Fibroblast of lung (primary cell): ENCODE data around the gene MLF2. TPM values are rescaled to one million over a fixed set of nuclear protein-coding genes. Genes with fewer than 3 reads are reported as not detected.

ENCODE experiments used
- DNase-seq, 2 donors: peaks; one replicate each; pipeline versions ENCODE4 v3.0.0 to v3.0.0-alpha.2; 2010; ENCODE audit warnings: low read depth in 2 of 2
- H2AFZ ChIP-seq: 2 replicates; pipeline ENCODE4 v1.5.1; 2012; ENCODE audit warnings: low read length, control low read depth, inconsistent platforms
- H3K27ac ChIP-seq: 2 replicates; pipeline ENCODE4 v1.5.1; 2011; ENCODE audit warnings: low read length, control low read depth; ENCODE audit not compliant: insufficient read depth
- H3K27me3 ChIP-seq: 2 replicates; pipeline ENCODE4 v1.5.1; 2011; ENCODE audit warnings: mild to moderate bottlenecking, low read length; ENCODE audit not compliant: control insufficient read depth, insufficient read depth
- H3K36me3 ChIP-seq: 2 replicates; pipeline ENCODE4 v1.5.1; 2011; ENCODE audit warnings: low read length; ENCODE audit not compliant: control insufficient read depth, insufficient read depth
- H3K4me1 ChIP-seq: 2 replicates; pipeline ENCODE4 v1.5.1; 2011; ENCODE audit warnings: low read length; ENCODE audit not compliant: control insufficient read depth, insufficient read depth; ENCODE audit errors: extremely low read depth
- H3K4me2 ChIP-seq: 2 replicates; pipeline ENCODE4 v1.5.1; 2011; ENCODE audit warnings: low read length, control low read depth; ENCODE audit not compliant: insufficient read depth; ENCODE audit errors: extremely low read depth
- H3K4me3 ChIP-seq, 4 experiments: fragments of 200-600 bp in 1 of 4; sonication (generic) in 1 of 4; replicated peaks in 1 of 4; 2 replicates each; pipeline ENCODE4 v1.5.1; 2011 to 2016; ENCODE audit warnings: low read length in 4 of 4, low read depth in 3 of 4, mild to moderate bottlenecking in 3 of 4, control low read depth in 2 of 4, inconsistent platforms in 1 of 4, mixed read lengths in 1 of 4; ENCODE audit not compliant: insufficient read depth in 1 of 4; ENCODE audit errors: control extremely low read depth in 1 of 4
- H3K79me2 ChIP-seq: 2 replicates; pipeline ENCODE4 v1.5.1; 2012; ENCODE audit warnings: mild to moderate bottlenecking, low read length, inconsistent platforms; ENCODE audit not compliant: control insufficient read depth, insufficient read depth
- H3K9ac ChIP-seq: 2 replicates; pipeline ENCODE4 v1.5.1; 2011; ENCODE audit warnings: mild to moderate bottlenecking, low read length, control low read depth; ENCODE audit not compliant: insufficient read depth
- H3K9me3 ChIP-seq: 2 replicates; pipeline ENCODE4 v1.5.1; 2012; ENCODE audit warnings: low read depth, low read length; ENCODE audit not compliant: control insufficient read depth, insufficient read depth
- H4K20me1 ChIP-seq: 2 replicates; pipeline ENCODE4 v1.5.1; 2011; ENCODE audit warnings: low read length; ENCODE audit not compliant: control insufficient read depth, insufficient read depth; ENCODE audit errors: extremely low read depth
- EZH2 ChIP-seq: IDR thresholded peaks from 2 replicates; pipeline ENCODE4 v1.5.1; 2012; ENCODE audit warnings: low read length, control low read depth, mild to moderate bottlenecking; ENCODE audit errors: missing control alignments
- polyA plus RNA-seq, 2 donors: library from polyadenylated mRNA; depleted of rRNA in 1 of 2; stranded (reverse) in 1 of 2; unstranded in 1 of 2; fragments of >200 nt; gene quantifications; 2 replicates each; pipeline ENCODE4 v1.2.1, GENCODE V29; 2011 to 2012; ENCODE audit warnings: missing spikeins in 1 of 2
- total RNA-seq: library from RNA; depleted of rRNA; stranded (reverse); fragments of >200 nt; gene quantifications from 2 replicates; pipeline ENCODE4 v1.2.1, GENCODE V29; 2014
- TF ChIP-seq, protein P1 (sequence below), 2 donors: IDR thresholded peaks in 1 of 2; conservative IDR thresholded peaks in 1 of 2; 1 replicate in 1 of 2; 2 replicates in 1 of 2; pipeline ENCODE4 v1.5.1; 2011 to 2012; ENCODE audit warnings: low read length in 2 of 2, control low read depth in 1 of 2, inconsistent platforms in 1 of 2, low read depth in 1 of 2, mild to moderate bottlenecking in 1 of 2

MLF2 gene
- total and polyA plus RNA-seq, 2 donors (not counting 1 experiment from before 2014, with no cell fraction given) = 106 to 289 TPM

DNA sequence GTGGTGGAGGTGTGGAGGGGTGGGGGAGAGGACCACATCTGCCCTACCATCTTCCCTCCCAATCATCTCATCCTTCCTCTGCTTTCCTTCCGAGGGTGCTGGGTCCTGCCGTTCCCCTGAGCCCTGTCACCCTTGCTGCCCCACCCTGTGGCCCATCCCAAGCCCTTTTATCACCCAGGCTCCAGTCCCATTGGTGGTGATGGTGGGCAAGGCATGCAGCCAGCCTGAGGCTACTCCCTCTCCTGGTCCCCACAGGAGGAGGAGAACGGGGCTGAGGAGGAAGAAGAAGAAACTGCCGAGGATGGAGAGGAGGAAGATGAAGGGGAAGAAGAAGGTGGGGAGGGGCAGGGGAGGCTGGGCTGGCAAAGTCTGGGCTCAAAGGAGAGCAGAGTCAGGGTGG lies 16.7 kb upstream of the MLF2 start:
- Histone ChIP-seq H3K4me3 (peak overlapping the region in 1 of 4 experiments; percentile 89), H3K9ac (no peak overlapping the region), H2AFZ (no peak overlapping the region), H3K9me3 (no peaks in the 10 kb centered on the region), H4K20me1 (peaks cover 7% of the 10 kb centered on the region), H3K27ac (no peak overlapping the region), H3K36me3 (peaks cover 13% of the 10 kb centered on the region), H3K4me1 (peaks cover 27% of the 10 kb centered on the region), H3K27me3 (no peaks in the 10 kb centered on the region), H3K4me2 (peak overlapping the region; percentile 95), H3K79me2 (peaks cover 34% of the 10 kb centered on the region)
- TF ChIP-seq, protein P1, sequence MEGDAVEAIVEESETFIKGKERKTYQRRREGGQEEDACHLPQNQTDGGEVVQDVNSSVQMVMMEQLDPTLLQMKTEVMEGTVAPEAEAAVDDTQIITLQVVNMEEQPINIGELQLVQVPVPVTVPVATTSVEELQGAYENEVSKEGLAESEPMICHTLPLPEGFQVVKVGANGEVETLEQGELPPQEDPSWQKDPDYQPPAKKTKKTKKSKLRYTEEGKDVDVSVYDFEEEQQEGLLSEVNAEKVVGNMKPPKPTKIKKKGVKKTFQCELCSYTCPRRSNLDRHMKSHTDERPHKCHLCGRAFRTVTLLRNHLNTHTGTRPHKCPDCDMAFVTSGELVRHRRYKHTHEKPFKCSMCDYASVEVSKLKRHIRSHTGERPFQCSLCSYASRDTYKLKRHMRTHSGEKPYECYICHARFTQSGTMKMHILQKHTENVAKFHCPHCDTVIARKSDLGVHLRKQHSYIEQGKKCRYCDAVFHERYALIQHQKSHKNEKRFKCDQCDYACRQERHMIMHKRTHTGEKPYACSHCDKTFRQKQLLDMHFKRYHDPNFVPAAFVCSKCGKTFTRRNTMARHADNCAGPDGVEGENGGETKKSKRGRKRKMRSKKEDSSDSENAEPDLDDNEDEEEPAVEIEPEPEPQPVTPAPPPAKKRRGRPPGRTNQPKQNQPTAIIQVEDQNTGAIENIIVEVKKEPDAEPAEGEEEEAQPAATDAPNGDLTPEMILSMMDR (conservative IDR thresholded peaks at IDR 0.05 in 1 of 2, IDR thresholded peaks at IDR 0.05 in 1 of 2; ENCODE audit: low read depth in 1 of 2, low read length in 2 of 2) = no peak
- TF ChIP-seq EZH2 = no peak
- DNase-seq = no peak

DNA sequence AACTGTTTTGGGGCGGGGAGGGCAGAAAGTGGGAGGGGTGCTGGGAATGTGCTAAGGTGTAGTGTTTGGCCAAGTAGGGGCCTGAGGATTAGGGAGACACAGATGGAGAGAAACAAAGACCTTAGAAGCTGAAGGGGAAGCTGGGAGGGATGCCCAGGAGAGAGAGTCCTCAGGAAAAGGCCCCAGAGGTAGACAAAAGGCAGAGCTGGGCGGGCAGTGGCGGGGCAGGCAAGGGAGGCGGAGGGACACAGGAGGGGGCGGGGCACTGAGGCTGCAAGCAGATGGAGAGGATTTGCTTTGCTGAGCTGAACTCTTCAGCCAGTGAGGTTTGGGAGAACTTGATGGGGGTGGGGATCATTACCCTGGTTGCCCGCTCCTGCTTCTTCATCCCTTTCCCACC lies 16.0 kb upstream of the MLF2 start:
- Histone ChIP-seq H3K4me3 (peak overlapping the region; percentile 82 to 93 (median 90)), H3K4me2 (peak overlapping the region; percentile 95), H3K9me3 (no peaks in the 10 kb centered on the region), H3K27me3 (no peaks in the 10 kb centered on the region), H2AFZ (no peak overlapping the region), H4K20me1 (peaks cover 7% of the 10 kb centered on the region), H3K27ac (no peak overlapping the region), H3K9ac (peak overlapping the region; percentile 50), H3K4me1 (peaks cover 27% of the 10 kb centered on the region), H3K36me3 (peaks cover 13% of the 10 kb centered on the region), H3K79me2 (peaks cover 34% of the 10 kb centered on the region)
- TF ChIP-seq, protein P1 (conservative IDR thresholded peaks at IDR 0.05 in 1 of 2, IDR thresholded peaks at IDR 0.05 in 1 of 2; ENCODE audit: low read depth in 1 of 2, low read length in 2 of 2) = no peak
- TF ChIP-seq EZH2 = no peak
- DNase-seq = peak in 1 of 2 donors; percentile 51

DNA sequence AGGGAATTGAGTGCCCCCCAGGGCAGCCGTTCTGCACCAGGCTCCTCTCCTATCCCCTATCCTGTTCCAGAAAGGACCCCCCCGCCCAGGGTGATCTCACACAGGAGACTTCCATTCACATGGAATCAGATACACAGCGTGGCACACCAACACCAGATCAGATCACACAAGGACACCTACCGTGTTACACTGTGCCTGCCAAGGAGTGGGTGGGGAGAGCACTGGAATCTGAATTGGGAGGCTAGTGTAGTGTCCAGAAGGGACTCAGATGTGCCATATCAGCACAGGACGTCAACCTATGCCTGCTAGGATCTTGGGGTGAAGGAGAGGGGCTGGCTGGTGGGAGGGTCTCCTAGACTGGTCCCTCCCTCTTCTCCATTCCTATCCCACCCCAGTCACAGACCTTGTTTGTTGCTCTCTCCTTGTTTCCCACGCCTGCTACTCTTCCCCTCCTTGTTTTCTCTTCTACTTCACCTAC lies 15.5 kb upstream of the MLF2 start:
- Histone ChIP-seq H3K4me3 (peak overlapping the region; percentile 82 to 93 (median 90)), H3K4me2 (peak overlapping the region; percentile 95), H3K27me3 (no peaks in the 10 kb centered on the region), H3K79me2 (peaks cover 34% of the 10 kb centered on the region), H4K20me1 (peaks cover 7% of the 10 kb centered on the region), H3K4me1 (peaks cover 27% of the 10 kb centered on the region), H3K9me3 (no peaks in the 10 kb centered on the region), H3K9ac (peak overlapping the region; percentile 50), H2AFZ (no peak overlapping the region), H3K27ac (peak overlapping the region; percentile 26), H3K36me3 (peaks cover 13% of the 10 kb centered on the region)
- DNase-seq = peak in 1 of 2 donors; percentile 21
- TF ChIP-seq, protein P1 (conservative IDR thresholded peaks at IDR 0.05 in 1 of 2, IDR thresholded peaks at IDR 0.05 in 1 of 2; ENCODE audit: low read depth in 1 of 2, low read length in 2 of 2) = no peak
- TF ChIP-seq EZH2 = no peak
